Bronchial epithelial cell (primary cell): ENCODE measurements around the gene HAPLN3. TPM values are rescaled to one million over a fixed set of nuclear protein-coding genes. Genes with fewer than 3 reads are reported as not detected.
A peak's percentile ranks its signal among the peaks of the same experiment; 100 is the strongest.

ENCODE experiments used
- DNase-seq: peaks from one replicate; pipeline ENCODE4 v3.0.0-alpha.2; 2010; ENCODE audit warnings: low read depth
- FAIRE-seq: peaks from 2 replicates; lab custom pipeline; 2011; peaks lifted over from hg19 to GRCh38; lab: Jason Lieb, UNC
- H3K27me3 ChIP-seq: 2 replicates; pipeline ENCODE4 v1.5.1; 2011; ENCODE audit warnings: low read length; ENCODE audit not compliant: control insufficient read depth, insufficient read depth
- H3K36me3 ChIP-seq: 2 replicates; pipeline ENCODE4 v1.5.1; 2011; ENCODE audit warnings: low read length; ENCODE audit not compliant: control insufficient read depth, insufficient read depth
- H3K4me3 ChIP-seq: 2 replicates; pipeline ENCODE4 v1.5.1; 2011; ENCODE audit warnings: mild to moderate bottlenecking, low read depth, low read length, control low read depth
- total RNA-seq: library from RNA; depleted of rRNA; stranded (reverse); fragments of >200 nt; gene quantifications from 2 replicates; pipeline ENCODE4 v1.2.1, GENCODE V29; 2014
- TF ChIP-seq, protein P1 (sequence below): IDR thresholded peaks from 2 replicates; pipeline ENCODE4 v1.5.1; 2011; ENCODE audit warnings: mild to moderate bottlenecking, moderate library complexity, low read length, control low read depth, inconsistent platforms; ENCODE audit not compliant: insufficient read depth, severe bottlenecking

The HAPLN3 gene
- total RNA-seq, 1 donor from 2014 or later = 1.1 TPM

DNA sequence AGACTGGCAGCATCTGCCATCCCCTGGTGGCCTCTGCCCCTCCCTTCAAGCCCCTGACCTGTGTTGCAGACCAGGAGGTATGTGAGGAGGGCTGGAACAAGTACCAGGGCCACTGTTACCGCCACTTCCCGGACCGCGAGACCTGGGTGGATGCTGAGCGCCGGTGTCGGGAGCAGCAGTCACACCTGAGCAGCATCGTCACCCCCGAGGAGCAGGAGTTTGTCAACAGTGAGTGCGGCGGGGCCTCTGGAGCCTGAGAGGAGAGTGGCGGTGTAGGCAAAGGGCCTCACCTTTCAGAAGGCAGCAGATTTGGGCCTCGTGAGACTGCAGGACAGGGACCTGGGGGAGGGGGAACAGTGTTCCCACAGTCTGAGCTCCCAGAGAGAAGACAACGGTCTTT is 24.0 kb downstream of the HAPLN3 start:
- H3K36me3 ChIP-seq = no peaks in the 10 kb centered on the region
- TF ChIP-seq, protein P1, sequence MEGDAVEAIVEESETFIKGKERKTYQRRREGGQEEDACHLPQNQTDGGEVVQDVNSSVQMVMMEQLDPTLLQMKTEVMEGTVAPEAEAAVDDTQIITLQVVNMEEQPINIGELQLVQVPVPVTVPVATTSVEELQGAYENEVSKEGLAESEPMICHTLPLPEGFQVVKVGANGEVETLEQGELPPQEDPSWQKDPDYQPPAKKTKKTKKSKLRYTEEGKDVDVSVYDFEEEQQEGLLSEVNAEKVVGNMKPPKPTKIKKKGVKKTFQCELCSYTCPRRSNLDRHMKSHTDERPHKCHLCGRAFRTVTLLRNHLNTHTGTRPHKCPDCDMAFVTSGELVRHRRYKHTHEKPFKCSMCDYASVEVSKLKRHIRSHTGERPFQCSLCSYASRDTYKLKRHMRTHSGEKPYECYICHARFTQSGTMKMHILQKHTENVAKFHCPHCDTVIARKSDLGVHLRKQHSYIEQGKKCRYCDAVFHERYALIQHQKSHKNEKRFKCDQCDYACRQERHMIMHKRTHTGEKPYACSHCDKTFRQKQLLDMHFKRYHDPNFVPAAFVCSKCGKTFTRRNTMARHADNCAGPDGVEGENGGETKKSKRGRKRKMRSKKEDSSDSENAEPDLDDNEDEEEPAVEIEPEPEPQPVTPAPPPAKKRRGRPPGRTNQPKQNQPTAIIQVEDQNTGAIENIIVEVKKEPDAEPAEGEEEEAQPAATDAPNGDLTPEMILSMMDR = no peak
- H3K27me3 ChIP-seq = peaks cover 5% of the 10 kb centered on the region
- no peak overlapping the region for H3K4me3 ChIP-seq
- FAIRE-seq (no peak), DNase-seq (no peak)

DNA sequence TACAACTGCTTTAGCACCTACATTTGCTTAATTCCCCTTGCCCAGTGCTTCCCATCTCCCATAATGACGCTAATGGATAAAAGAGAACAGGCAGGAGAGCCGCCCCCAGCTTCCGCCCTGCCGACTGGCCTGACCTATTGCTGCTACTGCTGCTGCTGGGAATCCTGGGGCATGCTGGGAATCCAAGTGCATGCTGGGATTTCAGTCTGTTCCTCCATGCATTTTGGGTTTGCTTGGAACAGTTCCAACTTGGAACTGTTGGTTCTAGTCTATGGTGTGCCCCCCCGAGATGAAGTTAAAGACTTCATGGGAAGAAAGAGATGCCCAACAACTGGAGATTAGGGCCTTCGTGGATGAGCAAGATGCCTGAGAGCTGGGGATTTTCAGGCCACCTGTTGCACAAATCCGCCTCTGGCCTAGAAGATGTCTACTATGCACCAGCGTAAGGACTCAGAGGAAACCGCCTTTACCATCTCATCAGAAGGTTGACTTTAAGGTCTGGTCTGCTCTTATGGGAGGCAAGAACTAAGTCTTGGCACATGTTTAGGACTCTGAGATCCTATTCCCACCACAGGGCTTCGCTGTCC is 29.0 kb downstream of the HAPLN3 start:
- no peaks in the 10 kb centered on the region for H3K27me3 ChIP-seq
- TF ChIP-seq, protein P1 = no peak
- H3K4me3 ChIP-seq = no peak overlapping the region
- no peaks in the 10 kb centered on the region for H3K36me3 ChIP-seq
- DNase-seq (no peak), FAIRE-seq (no peak)

DNA sequence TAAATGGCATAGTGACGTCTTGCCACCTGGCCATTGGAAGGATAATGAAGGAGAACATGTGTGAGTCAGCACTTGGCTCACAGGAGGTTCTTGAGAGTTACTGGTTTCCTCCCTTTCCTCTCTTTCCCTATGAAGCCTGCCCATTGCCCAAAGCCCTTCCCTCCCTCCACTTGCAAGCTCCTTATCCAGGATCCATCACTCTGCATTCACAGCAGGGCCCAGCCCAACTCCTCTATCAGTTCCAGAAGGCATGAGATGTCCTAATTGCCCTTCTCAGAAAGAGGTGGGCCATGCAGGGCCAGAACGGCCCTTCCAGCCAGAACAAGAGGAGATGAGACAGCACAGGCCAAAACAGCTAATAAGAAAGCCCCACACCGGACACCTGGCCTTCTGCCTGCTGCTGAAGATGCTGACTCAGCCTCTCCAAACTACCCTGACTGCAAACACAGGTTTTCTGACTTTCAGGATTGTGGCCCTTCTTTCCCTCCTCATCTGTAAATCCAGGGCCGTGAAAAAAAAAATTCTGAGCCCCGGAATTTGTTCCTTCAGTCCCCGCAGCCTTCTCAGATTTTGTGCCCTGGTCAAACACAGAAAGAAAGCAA is 29.7 kb downstream of the HAPLN3 start:
- H3K27me3 ChIP-seq = no peaks in the 10 kb centered on the region
- no peak for FAIRE-seq

DNA sequence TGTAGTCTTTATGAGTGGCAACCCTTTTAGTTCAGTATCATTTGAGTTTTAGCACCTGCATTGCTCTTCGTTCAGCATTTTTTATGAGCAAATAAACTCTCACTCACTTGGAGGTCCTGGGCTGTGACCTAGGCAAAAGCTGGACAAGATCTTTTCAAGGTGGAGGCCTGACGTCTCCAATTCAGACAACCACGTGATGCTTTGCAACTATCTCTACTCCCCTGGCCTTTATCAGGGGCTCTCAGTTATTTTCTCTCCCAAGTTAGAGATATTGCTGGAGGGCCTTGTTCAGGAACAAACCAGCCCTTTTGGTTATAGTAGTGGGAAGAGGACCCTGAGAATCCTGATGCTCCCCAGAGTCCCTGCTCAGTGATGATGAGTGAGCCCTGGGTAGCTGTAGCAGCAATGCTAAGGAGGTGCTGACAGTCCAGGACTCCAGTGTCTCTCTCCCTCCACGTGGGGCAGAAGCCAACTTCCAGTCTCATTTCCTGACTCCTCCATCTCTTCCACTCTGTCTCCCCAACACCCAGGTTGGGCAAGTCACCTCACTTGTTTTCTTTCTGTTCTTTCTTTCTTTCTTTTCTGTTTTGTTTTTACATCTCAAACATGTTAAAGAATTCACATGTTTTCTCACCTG is 30.4 kb downstream of the HAPLN3 start:
- FAIRE-seq = no peak
- H3K27me3 ChIP-seq = no peaks in the 10 kb centered on the region
- H3K36me3 ChIP-seq = no peaks in the 10 kb centered on the region
- no peak for DNase-seq
- TF ChIP-seq, protein P1 = no peak
- H3K4me3 ChIP-seq = no peak overlapping the region

More for the DNA sequence above, 29.7 kb downstream of the HAPLN3 start:
- Histone ChIP-seq H3K36me3 (no peaks in the 10 kb centered on the region), H3K4me3 (no peak overlapping the region)
- TF ChIP-seq, protein P1 = no peak
- peak; percentile 47 for DNase-seq

DNA sequence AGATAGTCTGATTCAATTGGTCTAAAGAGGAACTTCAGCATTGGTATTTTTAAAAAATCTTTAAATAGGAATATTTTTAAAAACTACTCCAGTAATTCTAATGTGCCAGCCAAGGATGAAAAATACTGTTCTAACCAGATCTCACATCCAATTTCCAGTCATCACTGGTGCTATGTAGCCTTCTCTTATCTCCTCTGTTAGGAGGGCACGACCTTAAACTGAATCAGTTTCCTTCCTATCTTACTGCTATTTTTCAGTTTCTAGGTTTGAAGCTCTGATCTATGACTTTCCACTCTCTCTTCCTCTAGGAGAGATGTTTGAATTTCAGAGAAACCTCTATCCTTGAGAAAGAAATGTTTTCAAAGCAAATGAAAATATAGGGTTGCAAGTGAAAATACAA is 31.9 kb downstream of the HAPLN3 start:
- H3K36me3 ChIP-seq = no peaks in the 10 kb centered on the region
- no peaks in the 10 kb centered on the region for H3K27me3 ChIP-seq
- FAIRE-seq (no peak), DNase-seq (no peak)
- TF ChIP-seq, protein P1 = no peak
- no peak overlapping the region for H3K4me3 ChIP-seq

DNA sequence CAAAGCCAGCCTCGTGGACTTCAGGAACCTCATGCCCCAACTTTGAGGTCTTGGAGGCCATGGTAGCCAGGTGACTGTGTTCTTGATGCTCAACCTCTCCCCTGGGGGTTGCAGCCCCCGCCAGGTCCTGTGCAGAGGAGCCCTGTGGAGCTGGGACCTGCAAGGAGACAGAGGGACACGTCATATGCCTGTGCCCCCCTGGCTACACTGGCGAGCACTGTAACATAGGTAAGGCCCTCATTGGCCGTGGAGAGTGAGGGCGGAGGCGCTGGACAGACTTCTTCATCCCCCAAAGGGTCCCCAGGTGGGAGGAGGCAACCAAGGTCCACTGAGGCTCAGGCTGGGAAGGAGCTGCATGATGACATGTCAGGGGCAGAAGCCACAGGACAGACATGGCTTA is 35.1 kb downstream of the HAPLN3 start:
- TF ChIP-seq, protein P1 = no peak
- Histone ChIP-seq H3K4me3 (no peak overlapping the region), H3K36me3 (no peaks in the 10 kb centered on the region), H3K27me3 (no peaks in the 10 kb centered on the region)
- FAIRE-seq = no peak
- no peak for DNase-seq
